GM12878 (cell line): Measurements from ENCODE around the gene APCDD1L.

Experiments used
- ASH2L ChIP-seq: fragments of 300-600, 200-600 bp; sonication (generic); IDR thresholded peaks from 2 replicates; pipeline ENCODE4 v1.6.1; 2017; ENCODE audit warnings: low read depth, mild to moderate bottlenecking, borderline replicate concordance
- BHLHE40 ChIP-seq, 2 experiments: fragments of 450-650 bp in 1 of 2; IDR thresholded peaks; 2 replicates each; pipeline ENCODE4 v1.6.1; 2011 to 2017; ENCODE audit warnings: low read depth in 2 of 2, borderline replicate concordance in 1 of 2, improper control_type of control experiment in 1 of 2, low read length in 1 of 2, mild to moderate bottlenecking in 1 of 2
- CHD1 ChIP-seq: IDR thresholded peaks from 2 replicates; pipeline ENCODE4 v1.6.1; 2012; ENCODE audit warnings: low read depth, low read length, improper control_type of control experiment
- CREB1 ChIP-seq: IDR thresholded peaks from 2 replicates; pipeline ENCODE4 v1.6.1; 2012; ENCODE audit warnings: low read depth, mild to moderate bottlenecking, inconsistent platforms
- CTCF ChIP-seq, 3 experiments: IDR thresholded peaks in 2 of 3; conservative IDR thresholded peaks in 1 of 3; 2 replicates each; pipeline ENCODE4 v1.5.1; 2011; ENCODE audit warnings: low read depth in 3 of 3, low read length in 3 of 3, mild to moderate bottlenecking in 3 of 3, control low read depth in 2 of 3, moderate library complexity in 2 of 3, inconsistent platforms in 1 of 3, mixed read lengths in 1 of 3; ENCODE audit not compliant: control insufficient read depth in 2 of 3, insufficient read depth in 1 of 3; ENCODE audit errors: extremely low read depth in 1 of 3
- EZH2 ChIP-seq: IDR thresholded peaks from 2 replicates; pipeline ENCODE4 v1.6.1; 2012; ENCODE audit warnings: low read depth, mild to moderate bottlenecking, control low read depth, inconsistent platforms, low read length, borderline replicate concordance; ENCODE audit not compliant: control insufficient read depth
- RELA ChIP-seq: fragments of 450-650 bp; IDR thresholded peaks from 2 replicates; pipeline ENCODE4 v1.8.0; 2014; ENCODE audit warnings: borderline replicate concordance; ENCODE audit not compliant: partially characterized antibody
- SRF ChIP-seq, 2 experiments: IDR thresholded peaks; 2 replicates each; pipeline ENCODE4 v1.6.1; 2011; ENCODE audit warnings: low read depth in 2 of 2, low read length in 2 of 2, mild to moderate bottlenecking in 1 of 2, moderate library complexity in 1 of 2
- STAT3 ChIP-seq: IDR thresholded peaks from 2 replicates; pipeline ENCODE4 v1.6.1; 2011; ENCODE audit warnings: low read depth, low read length, improper control_type of control experiment
- SUZ12 ChIP-seq: fragments of 200-600 bp; sonication (generic); IDR thresholded peaks from one replicate; pipeline ENCODE4 v1.6.1; 2018; ENCODE audit warnings: antibody characterized with exemption, mild to moderate bottlenecking; ENCODE audit not compliant: unreplicated experiment
- TAF1 ChIP-seq: IDR thresholded peaks from 2 replicates; pipeline ENCODE4 v1.6.1; 2011; ENCODE audit warnings: mild to moderate bottlenecking, low read depth, low read length, borderline replicate concordance
- TARDBP ChIP-seq: IDR thresholded peaks from 2 replicates; pipeline ENCODE4 v1.6.1; 2016; ENCODE audit warnings: borderline replicate concordance
- ZBTB33 ChIP-seq: fragments of 450-650 bp; IDR thresholded peaks from 2 replicates; pipeline ENCODE4 v1.6.1; 2017; ENCODE audit warnings: mild to moderate bottlenecking
- ZSCAN29 ChIP-seq: fragments of 450-650 bp; IDR thresholded peaks from 2 replicates; pipeline ENCODE4 v1.6.1; 2017; ENCODE audit warnings: mild to moderate bottlenecking, moderate library complexity

GRCh38 chr20:58498470-58499068 lies 16.6 kb downstream of the APCDD1L start:
- TF ChIP-seq TAF1 (no peak), ZSCAN29 (no peak), RELA (no peak), ASH2L (no peak), BHLHE40 (IDR thresholded peaks at IDR 0.05; ENCODE audit: borderline replicate concordance in 1 of 2, low read depth in 2 of 2, low read length in 1 of 2) (no peak), ZBTB33 (no peak), CHD1 (no peak), CREB1 (no peak), STAT3 (no peak), SUZ12 (no peak), EZH2 (no peak), TARDBP (no peak), CTCF (IDR thresholded peaks at IDR 0.05 in 2 of 3, conservative IDR thresholded peaks at IDR 0.05 in 1 of 3; ENCODE audit: control insufficient read depth in 2 of 3, extremely low read depth in 1 of 3, insufficient read depth in 1 of 3, low read depth in 3 of 3, low read length in 3 of 3) (no peak), SRF (IDR thresholded peaks at IDR 0.05; ENCODE audit: low read depth in 2 of 2, low read length in 2 of 2) (no peak)
